Trophoblast cell (in vitro differentiated cells and primary cell): Measurements from ENCODE around the gene RGS16.

Source experiments
- DNase-seq, 2 donors: peaks; one replicate each; pipeline ENCODE4 v3.0.0-alpha.2; 2016
- H2AFZ ChIP-seq: 2 replicates; pipeline ENCODE4 v1.6.1; 2013; ENCODE audit warnings: low read length, moderate library complexity, mild to moderate bottlenecking; ENCODE audit not compliant: insufficient read depth, poor library complexity
- H2AK5ac ChIP-seq: 2 replicates; pipeline ENCODE4 v1.6.1; 2013; ENCODE audit warnings: mild to moderate bottlenecking, low read length
- H2BK120ac ChIP-seq: 2 replicates; pipeline ENCODE4 v1.6.1; 2013; ENCODE audit warnings: low read length, mild to moderate bottlenecking, moderate library complexity; ENCODE audit not compliant: insufficient read depth, poor library complexity
- H2BK12ac ChIP-seq: 2 replicates; pipeline ENCODE4 v1.6.1; 2013; ENCODE audit warnings: mild to moderate bottlenecking, low read length, moderate library complexity
- H2BK5ac ChIP-seq: 2 replicates; pipeline ENCODE4 v1.6.1; 2013; ENCODE audit warnings: low read length, low read depth, moderate library complexity, mild to moderate bottlenecking; ENCODE audit not compliant: poor library complexity
- H3K14ac ChIP-seq: 2 replicates; pipeline ENCODE4 v1.6.1; 2013; ENCODE audit warnings: mild to moderate bottlenecking, low read length
- H3K18ac ChIP-seq: 2 replicates; pipeline ENCODE4 v1.6.1; 2013; ENCODE audit warnings: mild to moderate bottlenecking, low read length
- H3K23ac ChIP-seq: 2 replicates; pipeline ENCODE4 v1.6.1; 2013; ENCODE audit warnings: low read length
- H3K27ac ChIP-seq: 2 replicates; pipeline ENCODE4 v1.5.1; 2013; ENCODE audit warnings: low read depth, mild to moderate bottlenecking, inconsistent platforms, low read length, moderate library complexity
- H3K27me3 ChIP-seq: 2 replicates; pipeline ENCODE4 v1.6.1; 2013; ENCODE audit warnings: inconsistent platforms, mild to moderate bottlenecking, low read length, moderate library complexity; ENCODE audit not compliant: insufficient read depth
- H3K36me3 ChIP-seq, 2 experiments: 1 replicate in 1 of 2; 2 replicates in 1 of 2; pipeline ENCODE4 v1.6.1; 2013; ENCODE audit warnings: low read length in 2 of 2, mild to moderate bottlenecking in 2 of 2, moderate library complexity in 1 of 2; ENCODE audit not compliant: insufficient read depth in 2 of 2, control insufficient read depth in 1 of 2
- H3K4ac ChIP-seq: 2 replicates; pipeline ENCODE4 v1.6.1; 2013; ENCODE audit warnings: low read depth, mild to moderate bottlenecking, low read length, moderate library complexity
- H3K4me1 ChIP-seq, 2 experiments: 1 replicate in 1 of 2; 2 replicates in 1 of 2; pipeline ENCODE4 v1.6.1; 2013; ENCODE audit warnings: low read length in 2 of 2, mild to moderate bottlenecking in 2 of 2, moderate library complexity in 1 of 2; ENCODE audit not compliant: insufficient read depth in 2 of 2, control insufficient read depth in 1 of 2
- H3K4me2 ChIP-seq: 2 replicates; pipeline ENCODE4 v1.6.1; 2013; ENCODE audit warnings: inconsistent platforms, mild to moderate bottlenecking, low read length, moderate library complexity
- H3K4me3 ChIP-seq: 2 replicates; pipeline ENCODE4 v1.5.1; 2013; ENCODE audit warnings: mild to moderate bottlenecking, low read depth, low read length, inconsistent platforms
- H3K79me1 ChIP-seq: one replicate; pipeline ENCODE4 v1.6.1; 2013; ENCODE audit warnings: low read length
- H3K79me2 ChIP-seq: 2 replicates; pipeline ENCODE4 v1.6.1; 2013; ENCODE audit warnings: low read length, mild to moderate bottlenecking; ENCODE audit not compliant: control insufficient read depth, insufficient read depth, poor library complexity
- H3K9ac ChIP-seq: 2 replicates; pipeline ENCODE4 v1.6.1; 2013; ENCODE audit warnings: mild to moderate bottlenecking, low read length
- H3K9me3 ChIP-seq: 2 replicates; pipeline ENCODE4 v1.6.1; 2013; ENCODE audit warnings: low read depth, mild to moderate bottlenecking, control low read depth, inconsistent platforms, low read length; ENCODE audit not compliant: insufficient read depth
- H4K12ac ChIP-seq: 2 replicates; pipeline ENCODE4 v1.6.1; 2013; ENCODE audit warnings: low read depth, mild to moderate bottlenecking, low read length, moderate library complexity
- H4K8ac ChIP-seq: 2 replicates; pipeline ENCODE4 v1.6.1; 2013; ENCODE audit warnings: low read depth, mild to moderate bottlenecking, low read length, moderate library complexity
- H4K91ac ChIP-seq: one replicate; pipeline ENCODE4 v1.6.1; 2013; ENCODE audit warnings: low read depth, mild to moderate bottlenecking, low read length, moderate library complexity
- WGBS: extraction: QIAGEN DNeasy Blood & Tissue Kit; methylation state at CpG from one replicate; pipeline ENCODE4 v1.1.7; 2013; ENCODE audit warnings: missing lambda C conversion rate; ENCODE audit not compliant: insufficient read length, insufficient coverage; ENCODE audit errors: extremely low coverage; 5-methylcytosine and 5-hydroxymethylcytosine counted together

Gene RGS16

GRCh38 chr1:182564406-182565004, 39.7 kb downstream of the RGS16 start:
- H3K9me3 ChIP-seq, result no peaks in the 10 kb centered on the region
- WGBS, result no CpG with 5 or more reads among the region's 2 CpGs
- no peaks in the 10 kb centered on the region for H3K79me2 ChIP-seq
- H3K36me3 ChIP-seq, result no peaks in the 10 kb centered on the region
- no peaks in the 10 kb centered on the region for H3K27me3 ChIP-seq
- H4K91ac ChIP-seq, result no peak overlapping the region
- no peak overlapping the region for H3K4me3 ChIP-seq
- no peaks in the 10 kb centered on the region for H3K79me1 ChIP-seq
- H3K9ac ChIP-seq, result no peak overlapping the region
- no peak overlapping the region for H2BK120ac ChIP-seq
- no peak overlapping the region for H2BK5ac ChIP-seq
- H3K4ac ChIP-seq, result no peak overlapping the region
- H4K8ac ChIP-seq, result no peak overlapping the region
- H2AK5ac ChIP-seq, result no peak overlapping the region
- H4K12ac ChIP-seq, result no peak overlapping the region
- H3K23ac ChIP-seq, result no peak overlapping the region
- H3K27ac ChIP-seq, result no peak overlapping the region
- peak in 1 of 2 donors; percentile 23 for DNase-seq
- H3K18ac ChIP-seq, result no peak overlapping the region
- no peak overlapping the region for H3K14ac ChIP-seq
- no peak overlapping the region for H2BK12ac ChIP-seq
- no peak overlapping the region for H2AFZ ChIP-seq
- H3K4me1 ChIP-seq, result no peaks in the 10 kb centered on the region
- H3K4me2 ChIP-seq, result no peak overlapping the region

- no peak overlapping the region for H3K18ac ChIP-seq
- H4K12ac ChIP-seq, result no peak overlapping the region
- H2BK12ac ChIP-seq, result no peak overlapping the region
- H3K4me2 ChIP-seq, result no peak overlapping the region
- no peak overlapping the region for H3K23ac ChIP-seq
- H2BK5ac ChIP-seq, result no peak overlapping the region
- no peak overlapping the region for H4K8ac ChIP-seq
- H3K4ac ChIP-seq, result no peak overlapping the region
- DNase-seq, result no peak
- H3K9ac ChIP-seq, result no peak overlapping the region
- no peaks in the 10 kb centered on the region for H3K36me3 ChIP-seq
- H3K27ac ChIP-seq, result no peak overlapping the region
- no peak overlapping the region for H2BK120ac ChIP-seq
- no peak overlapping the region for H2AK5ac ChIP-seq
- no peak overlapping the region for H3K14ac ChIP-seq
- no CpG with 5 or more reads among the region's 4 CpGs for WGBS
- H4K91ac ChIP-seq, result no peak overlapping the region
- H3K4me3 ChIP-seq, result no peak overlapping the region
- no peak overlapping the region for H2AFZ ChIP-seq
- no peaks in the 10 kb centered on the region for H3K79me1 ChIP-seq
- no peaks in the 10 kb centered on the region for H3K79me2 ChIP-seq
- no peaks in the 10 kb centered on the region for H3K27me3 ChIP-seq
- no peaks in the 10 kb centered on the region for H3K9me3 ChIP-seq
- H3K4me1 ChIP-seq, result no peaks in the 10 kb centered on the region
Observed at GRCh38 chr1:182563095-182563494, 41.1 kb downstream of the RGS16 start.

DNA sequence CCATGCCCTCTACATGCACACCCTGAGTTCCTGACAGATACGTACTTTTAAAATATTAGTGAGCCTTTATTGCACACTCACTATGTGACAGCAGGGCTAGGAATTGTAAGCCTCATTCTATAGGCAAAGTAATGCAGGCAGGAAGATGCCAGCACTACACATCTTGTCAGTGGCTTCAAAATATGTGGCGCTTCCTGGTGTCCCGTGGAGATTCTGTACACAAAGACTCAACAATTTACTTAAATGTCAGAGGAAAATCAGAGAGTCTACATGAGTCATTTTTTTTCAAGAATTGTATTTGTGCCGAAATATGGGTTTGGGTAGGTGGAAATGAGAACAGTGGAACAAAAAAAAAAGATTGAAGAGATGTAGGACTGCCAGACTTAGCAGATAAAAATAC, 42.7 kb downstream of the RGS16 start:
- no peak overlapping the region for H3K27ac ChIP-seq
- H3K27me3 ChIP-seq, result no peaks in the 10 kb centered on the region
- H3K9me3 ChIP-seq, result no peaks in the 10 kb centered on the region
- no peak overlapping the region for H3K9ac ChIP-seq
- no peak overlapping the region for H2BK120ac ChIP-seq
- no peak overlapping the region for H2AFZ ChIP-seq
- no peak overlapping the region for H3K4me3 ChIP-seq
- no peak overlapping the region for H2BK12ac ChIP-seq
- no peak overlapping the region for H4K12ac ChIP-seq
- no peaks in the 10 kb centered on the region for H3K79me2 ChIP-seq
- H3K4ac ChIP-seq, result no peak overlapping the region
- WGBS, result no CpG with 5 or more reads among the region's 4 CpGs
- H3K79me1 ChIP-seq, result no peaks in the 10 kb centered on the region
- H3K23ac ChIP-seq, result no peak overlapping the region
- no peak overlapping the region for H3K18ac ChIP-seq
- peak; percentile 20 to 68 for DNase-seq
- no peak overlapping the region for H4K8ac ChIP-seq
- no peak overlapping the region for H2BK5ac ChIP-seq
- H2AK5ac ChIP-seq, result no peak overlapping the region
- no peak overlapping the region for H4K91ac ChIP-seq
- H3K14ac ChIP-seq, result no peak overlapping the region
- H3K4me1 ChIP-seq, result no peaks in the 10 kb centered on the region
- no peaks in the 10 kb centered on the region for H3K36me3 ChIP-seq
- no peak overlapping the region for H3K4me2 ChIP-seq

- Histone ChIP-seq H3K79me1 (no peaks in the 10 kb centered on the region), H3K27ac (no peak overlapping the region), H3K36me3 (no peaks in the 10 kb centered on the region), H4K91ac (no peak overlapping the region), H3K23ac (no peak overlapping the region), H2BK120ac (no peak overlapping the region), H4K8ac (no peak overlapping the region), H3K9ac (no peak overlapping the region), H3K14ac (no peak overlapping the region), H3K9me3 (no peaks in the 10 kb centered on the region), H3K4me3 (no peak overlapping the region), H3K18ac (no peak overlapping the region), H3K4ac (no peak overlapping the region), H2AFZ (no peak overlapping the region), H4K12ac (no peak overlapping the region), H3K79me2 (no peaks in the 10 kb centered on the region), H3K4me1 (no peaks in the 10 kb centered on the region), H2BK5ac (no peak overlapping the region), H3K4me2 (no peak overlapping the region), H2BK12ac (no peak overlapping the region), H2AK5ac (no peak overlapping the region), H3K27me3 (no peaks in the 10 kb centered on the region)
- no peak for DNase-seq
- WGBS, result no CpG with 5 or more reads among the region's 7 CpGs
Observed at GRCh38 chr1:182560392-182560984, 43.7 kb downstream of the RGS16 start.
